Measurements from ENCODE around the gene TLR10.

GRCh38 chr4:38762560-38762959, 20.2 kb downstream of the TLR10 start:
- no peak for TF ChIP-seq CTCF (IDR thresholded peaks at IDR 0.05; ENCODE audit: extremely low read depth in 1 of 2, insufficient read depth in 1 of 2, low read depth in 1 of 2, low read length in 2 of 2)
- no peak for TF ChIP-seq FOS (IDR thresholded peaks at IDR 0.05; ENCODE audit: borderline replicate concordance, insufficient read depth, low read length)
- TF ChIP-seq MYC (IDR thresholded peaks at IDR 0.05; ENCODE audit: low read depth, low read length), result no peak
- no peak for TF ChIP-seq POLR2AphosphoS5 (IDR thresholded peaks at IDR 0.05; ENCODE audit: insufficient read depth, low read depth, low read length)

Data from endothelial cell of umbilical vein (primary cell).